Panc1 (cell line): ENCODE data around the gene FREM2. TPM values are rescaled to one million over a fixed set of nuclear protein-coding genes. Genes with fewer than 3 reads are reported as not detected.

Experiments
- ATAC-seq: fragments of 200-7000 bp; cut with Tn5 transposase; 2 replicates; pipeline ENCODE4 v1.9.1; 2020; ENCODE audit warnings: mild to moderate bottlenecking, moderate library complexity
- BruUV-seq: library from RNA; stranded (reverse); fragments of 400-500 nt; replicated peaks from 2 replicates; lab custom pipeline; 2021; lab: Mats Ljungman, UMichigan
- CTCF ChIA-PET: fragments of 300-600 bp; sonication (Branson Sonifier 250); formaldehyde crosslinking; loops from one replicate; lab custom pipeline; 2022; ENCODE audit warnings: antibody characterized with exemption; lab: Charles Lee
- POLR2A ChIA-PET: fragments of 300-600 bp; sonication (Branson Sonifier 250); formaldehyde crosslinking; loops from one replicate; lab custom pipeline; 2022; ENCODE audit warnings: antibody characterized with exemption; lab: Charles Lee
- DNase-seq: peaks from one replicate; pipeline ENCODE4 v3.0.0-alpha.2; 2010; ENCODE audit warnings: low read depth, low spot score
- H3K27ac ChIP-seq: 2 replicates; pipeline ENCODE4 v1.5.1; 2011; ENCODE audit warnings: mild to moderate bottlenecking, low read length, inconsistent platforms
- H3K27me3 ChIP-seq: fragments of 200-500 bp; sonication (Bioruptor generic); 2 replicates; pipeline ENCODE4 v1.6.0; 2014; ENCODE audit warnings: low read length, inconsistent platforms; ENCODE audit not compliant: control insufficient read depth, insufficient read depth
- H3K36me3 ChIP-seq: fragments of 200-500 bp; sonication (Bioruptor generic); 2 replicates; pipeline ENCODE4 v1.5.1; 2014; ENCODE audit warnings: inconsistent platforms, mild to moderate bottlenecking, low read length, moderate library complexity; ENCODE audit not compliant: control insufficient read depth, insufficient read depth
- H3K4me1 ChIP-seq: 2 replicates; pipeline ENCODE4 v1.5.1; 2011; ENCODE audit warnings: inconsistent platforms, mild to moderate bottlenecking, low read length, moderate library complexity; ENCODE audit not compliant: control insufficient read depth, insufficient read depth
- H3K4me3 ChIP-seq, 2 experiments: 2 replicates each; pipeline ENCODE4 v1.5.1; 2011 to 2012; ENCODE audit warnings: low read depth in 2 of 2, low read length in 2 of 2, mild to moderate bottlenecking in 2 of 2, inconsistent platforms in 1 of 2, moderate library complexity in 1 of 2
- H3K9me3 ChIP-seq: fragments of 200-500 bp; sonication (Bioruptor generic); 2 replicates; pipeline ENCODE4 v1.5.1; 2014; ENCODE audit warnings: low read depth, mild to moderate bottlenecking, inconsistent platforms, low read length, moderate library complexity; ENCODE audit not compliant: control insufficient read depth, insufficient read depth
- CTCF ChIP-seq: fragments of 450-650 bp; IDR thresholded peaks from 2 replicates; pipeline ENCODE4 v1.5.1; 2017; ENCODE audit warnings: mild to moderate bottlenecking
- POLR2AphosphoS5 ChIP-seq: IDR thresholded peaks from 2 replicates; pipeline ENCODE4 v1.6.1; 2012; ENCODE audit warnings: mild to moderate bottlenecking, low read depth, low read length, moderate library complexity
- REST ChIP-seq, 2 experiments: IDR thresholded peaks; 2 replicates each; pipeline ENCODE4 v1.6.1; 2011 to 2012; ENCODE audit warnings: low read depth in 2 of 2, control low read depth in 1 of 2, low read length in 1 of 2, mild to moderate bottlenecking in 1 of 2, moderate library complexity in 1 of 2; ENCODE audit not compliant: insufficient read depth in 1 of 2
- SIN3A ChIP-seq: IDR thresholded peaks from 2 replicates; pipeline ENCODE4 v1.6.1; 2012; ENCODE audit warnings: low read depth, mild to moderate bottlenecking, low read length, moderate library complexity, borderline replicate concordance; ENCODE audit not compliant: insufficient read depth
- TCF7L2 ChIP-seq: IDR thresholded peaks from 2 replicates; pipeline ENCODE4 v1.6.1; 2011; ENCODE audit warnings: mild to moderate bottlenecking, low read depth, low read length, inconsistent platforms
- in situ Hi-C: cut with HindIII; loops from 2 replicates; pipeline ENCODE4 v1.10.0; 2016; ENCODE audit warnings: low sequenced_read_pairs, low pct_unique_long_range_greater_than_20kb
- intact Hi-C: fragments of 100-400 bp; cut with micrococcal nuclease; formaldehyde crosslinking; loops from one replicate; pipeline ENCODE4 v1.10.0; 2022; ENCODE audit not compliant: unreplicated experiment
- total RNA-seq: library from RNA; stranded (reverse); gene quantifications from one replicate; pipeline ENCODE4 v1.2.1, GENCODE V29; 2021; ENCODE audit not compliant: unreplicated experiment

The FREM2 gene
- total RNA-seq, 1 experiment from 2014 or later, result 0.15 TPM

DNA sequence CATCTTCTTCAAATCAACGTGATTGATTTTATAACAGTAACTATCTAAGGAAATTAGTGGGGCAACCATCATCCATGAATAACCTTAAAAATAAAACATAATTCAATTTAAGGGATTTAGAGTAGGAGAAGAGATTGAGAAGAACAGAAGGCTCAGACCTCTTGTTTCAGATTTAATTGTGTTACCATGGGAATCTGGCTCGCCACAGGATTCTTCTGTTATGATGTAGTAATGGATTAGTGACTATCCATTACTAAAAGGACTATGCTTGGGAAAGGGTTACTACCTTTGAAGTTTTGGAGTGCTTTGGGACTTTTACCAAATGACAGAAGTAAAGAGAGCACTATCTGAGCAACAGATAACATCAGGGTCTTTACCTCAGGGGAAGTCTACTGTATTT lies 13.2 kb downstream of the FREM2 start:
- TF ChIP-seq CTCF (no peak), POLR2AphosphoS5 (no peak), SIN3A (no peak), REST (IDR thresholded peaks at IDR 0.05; ENCODE audit: insufficient read depth in 1 of 2, low read depth in 2 of 2, low read length in 1 of 2) (no peak), TCF7L2 (no peak)
- intact Hi-C loops (no loop called here), in situ Hi-C loops (no loop called here)
- Histone ChIP-seq H3K4me3 (no peak overlapping the region), H3K9me3 (no peaks in the 10 kb centered on the region), H3K4me1 (no peaks in the 10 kb centered on the region), H3K27me3 (no peaks in the 10 kb centered on the region), H3K27ac (no peak overlapping the region), H3K36me3 (no peaks in the 10 kb centered on the region)
- ChIA-PET CTCF (no interaction called here), POLR2A (no interaction called here)
- BruUV-seq, result no TSS peak
- DNase-seq, result no peak
- ATAC-seq, result no peak

GRCh38 chr13:38702669-38703068 lies 15.8 kb downstream of the FREM2 start:
- H3K4me3 ChIP-seq, result no peak overlapping the region
- no peak for TF ChIP-seq TCF7L2
- TF ChIP-seq SIN3A, result no peak
- no peak for TF ChIP-seq REST (IDR thresholded peaks at IDR 0.05; ENCODE audit: insufficient read depth in 1 of 2, low read depth in 2 of 2, low read length in 1 of 2)
- TF ChIP-seq POLR2AphosphoS5, result no peak
- no peak for TF ChIP-seq CTCF
- H3K36me3 ChIP-seq, result no peaks in the 10 kb centered on the region
- no peak for DNase-seq
- no peak overlapping the region for H3K27ac ChIP-seq
- in situ Hi-C loops (no loop called here), intact Hi-C loops (no loop called here)
- POLR2A ChIA-PET, result no interaction called here
- no peaks in the 10 kb centered on the region for H3K27me3 ChIP-seq
- no TSS peak for BruUV-seq
- CTCF ChIA-PET, result no interaction called here
- no peak for ATAC-seq
- H3K4me1 ChIP-seq, result no peaks in the 10 kb centered on the region
- H3K9me3 ChIP-seq, result no peaks in the 10 kb centered on the region
